SK-N-SH treated with all-trans-retinoic acid at 6 μM for 48 hours (cell line): ENCODE measurements around the gene PLCB4.

Experiments used
- ATAC-seq: fragments of 200-7000 bp; cut with Tn5 transposase; 3 replicates; pipeline ENCODE4 v1.9.1; 2020; ENCODE audit warnings: mild to moderate bottlenecking, moderate library complexity
- ARNTL ChIP-seq: fragments of 450-650 bp; formaldehyde crosslinking; IDR thresholded peaks from 2 replicates; pipeline ENCODE4 v1.5.0; 2020; ENCODE audit warnings: low read depth, mild to moderate bottlenecking, moderate library complexity, borderline replicate concordance
- BACH2 ChIP-seq: fragments of 250-450 bp; sonication (Bioruptor Pico); IDR thresholded peaks from 2 replicates; pipeline ENCODE4 v1.9.0; 2021; ENCODE audit warnings: mild to moderate bottlenecking, borderline replicate concordance
- CREB5 ChIP-seq: fragments of 250-450 bp; sonication (Bioruptor Pico); IDR thresholded peaks from 2 replicates; pipeline ENCODE4 v1.5.1; 2020; ENCODE audit warnings: low read depth, mild to moderate bottlenecking, moderate library complexity
- CSDC2 ChIP-seq: fragments of 250-450 bp; sonication (Bioruptor Pico); IDR thresholded peaks from 2 replicates; pipeline ENCODE4 v1.5.0; 2020; ENCODE audit warnings: mild to moderate bottlenecking, moderate library complexity
- ISL1 ChIP-seq: fragments of 250-450 bp; sonication (Bioruptor Pico); IDR thresholded peaks from 2 replicates; pipeline ENCODE4 v2.1.2; 2022; ENCODE audit warnings: mild to moderate bottlenecking, moderate library complexity
- OSR1 ChIP-seq: fragments of 250-450 bp; sonication (Bioruptor Pico); IDR thresholded peaks from 2 replicates; pipeline ENCODE4 v1.8.0; 2022; ENCODE audit warnings: moderate library complexity, mild to moderate bottlenecking, inconsistent platforms
- POU6F1 ChIP-seq: fragments of 250-450 bp; sonication (Bioruptor Pico); IDR thresholded peaks from 2 replicates; pipeline ENCODE4 v1.8.0; 2021; ENCODE audit warnings: low read depth, mild to moderate bottlenecking, moderate library complexity, borderline replicate concordance
- RARB ChIP-seq: fragments of 250-450 bp; sonication (Bioruptor Pico); IDR thresholded peaks from 2 replicates; pipeline ENCODE4 v1.8.0; 2021; ENCODE audit warnings: mild to moderate bottlenecking, moderate library complexity
- SNAI2 ChIP-seq: fragments of 250-450 bp; sonication (Bioruptor Pico); IDR thresholded peaks from 2 replicates; pipeline ENCODE4 v1.5.0; 2020; ENCODE audit warnings: mild to moderate bottlenecking, moderate library complexity
- TCF4 ChIP-seq: fragments of 250-450 bp; sonication (Bioruptor Pico); IDR thresholded peaks from 2 replicates; pipeline ENCODE4 v1.8.0; 2021; ENCODE audit warnings: mild to moderate bottlenecking, moderate library complexity, borderline replicate concordance
- TOX ChIP-seq: fragments of 250-450 bp; sonication (Bioruptor Pico); IDR thresholded peaks from 2 replicates; pipeline ENCODE4 v1.8.0; 2021; ENCODE audit warnings: mild to moderate bottlenecking, moderate library complexity, borderline replicate concordance
- ZFP3 ChIP-seq: fragments of 250-450 bp; sonication (Bioruptor Pico); IDR thresholded peaks from 2 replicates; pipeline ENCODE4 v1.5.0; 2020; ENCODE audit warnings: mild to moderate bottlenecking, moderate library complexity
- ZNF70 ChIP-seq: fragments of 450-650 bp; formaldehyde crosslinking; IDR thresholded peaks from 2 replicates; pipeline ENCODE4 v1.5.0; 2020; ENCODE audit warnings: mild to moderate bottlenecking, moderate library complexity
- ZNF8 ChIP-seq: fragments of 450-650 bp; formaldehyde crosslinking; IDR thresholded peaks from 2 replicates; pipeline ENCODE4 v1.5.0; 2020; ENCODE audit warnings: mild to moderate bottlenecking, moderate library complexity
- TF ChIP-seq, protein P1 (sequence below): fragments of 250-450 bp; sonication (Bioruptor Pico); IDR thresholded peaks from 2 replicates; pipeline ENCODE4 v1.5.0; 2020; ENCODE audit warnings: mild to moderate bottlenecking, moderate library complexity
- TF ChIP-seq, protein P2 (sequence below): fragments of 250-450 bp; sonication (Bioruptor Pico); IDR thresholded peaks from 2 replicates; pipeline ENCODE4 v1.5.1; 2021; ENCODE audit warnings: mild to moderate bottlenecking, moderate library complexity
- TF ChIP-seq, protein P3 (sequence below): fragments of 250-450 bp; sonication (Bioruptor Pico); IDR thresholded peaks from 2 replicates; pipeline ENCODE4 v1.8.0; 2020; ENCODE audit warnings: mild to moderate bottlenecking, moderate library complexity, borderline replicate concordance

Gene PLCB4

DNA sequence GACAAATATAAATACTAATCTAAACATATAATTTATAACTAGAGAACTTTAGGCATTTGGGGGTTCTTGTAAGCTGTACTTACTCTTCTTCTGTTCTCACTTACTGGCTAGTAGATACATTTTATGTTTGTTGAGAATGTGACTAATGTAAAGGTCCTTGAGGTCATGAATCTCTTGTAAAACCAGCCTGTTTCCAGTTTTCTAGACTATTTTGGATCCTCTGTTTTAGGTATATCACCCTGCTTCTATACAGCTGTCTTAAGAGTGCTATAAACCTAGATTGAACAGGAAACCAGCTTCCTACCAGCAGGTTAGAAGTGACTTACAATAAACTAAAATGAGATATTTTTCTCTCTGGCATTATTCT lies 134.2 kb downstream of the PLCB4 start:
- TF ChIP-seq BACH2 (CRISPR knock-in tag) (no peak), POU6F1 (CRISPR knock-in tag) (no peak), ZNF70 (CRISPR knock-in tag) (no peak), CSDC2 (no peak), SNAI2 (CRISPR knock-in tag) (no peak), TOX (CRISPR knock-in tag) (no peak), OSR1 (no peak), ZNF8 (CRISPR knock-in tag) (no peak), ZFP3 (no peak), ARNTL (CRISPR knock-in tag) (no peak), ISL1 (CRISPR knock-in tag) (no peak), RARB (CRISPR knock-in tag) (no peak)
- TF ChIP-seq, protein P1, sequence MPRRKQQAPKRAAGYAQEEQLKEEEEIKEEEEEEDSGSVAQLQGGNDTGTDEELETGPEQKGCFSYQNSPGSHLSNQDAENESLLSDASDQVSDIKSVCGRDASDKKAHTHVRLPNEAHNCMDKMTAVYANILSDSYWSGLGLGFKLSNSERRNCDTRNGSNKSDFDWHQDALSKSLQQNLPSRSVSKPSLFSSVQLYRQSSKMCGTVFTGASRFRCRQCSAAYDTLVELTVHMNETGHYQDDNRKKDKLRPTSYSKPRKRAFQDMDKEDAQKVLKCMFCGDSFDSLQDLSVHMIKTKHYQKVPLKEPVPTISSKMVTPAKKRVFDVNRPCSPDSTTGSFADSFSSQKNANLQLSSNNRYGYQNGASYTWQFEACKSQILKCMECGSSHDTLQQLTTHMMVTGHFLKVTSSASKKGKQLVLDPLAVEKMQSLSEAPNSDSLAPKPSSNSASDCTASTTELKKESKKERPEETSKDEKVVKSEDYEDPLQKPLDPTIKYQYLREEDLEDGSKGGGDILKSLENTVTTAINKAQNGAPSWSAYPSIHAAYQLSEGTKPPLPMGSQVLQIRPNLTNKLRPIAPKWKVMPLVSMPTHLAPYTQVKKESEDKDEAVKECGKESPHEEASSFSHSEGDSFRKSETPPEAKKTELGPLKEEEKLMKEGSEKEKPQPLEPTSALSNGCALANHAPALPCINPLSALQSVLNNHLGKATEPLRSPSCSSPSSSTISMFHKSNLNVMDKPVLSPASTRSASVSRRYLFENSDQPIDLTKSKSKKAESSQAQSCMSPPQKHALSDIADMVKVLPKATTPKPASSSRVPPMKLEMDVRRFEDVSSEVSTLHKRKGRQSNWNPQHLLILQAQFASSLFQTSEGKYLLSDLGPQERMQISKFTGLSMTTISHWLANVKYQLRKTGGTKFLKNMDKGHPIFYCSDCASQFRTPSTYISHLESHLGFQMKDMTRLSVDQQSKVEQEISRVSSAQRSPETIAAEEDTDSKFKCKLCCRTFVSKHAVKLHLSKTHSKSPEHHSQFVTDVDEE (CRISPR knock-in tag), result no peak
- TF ChIP-seq, protein P2, sequence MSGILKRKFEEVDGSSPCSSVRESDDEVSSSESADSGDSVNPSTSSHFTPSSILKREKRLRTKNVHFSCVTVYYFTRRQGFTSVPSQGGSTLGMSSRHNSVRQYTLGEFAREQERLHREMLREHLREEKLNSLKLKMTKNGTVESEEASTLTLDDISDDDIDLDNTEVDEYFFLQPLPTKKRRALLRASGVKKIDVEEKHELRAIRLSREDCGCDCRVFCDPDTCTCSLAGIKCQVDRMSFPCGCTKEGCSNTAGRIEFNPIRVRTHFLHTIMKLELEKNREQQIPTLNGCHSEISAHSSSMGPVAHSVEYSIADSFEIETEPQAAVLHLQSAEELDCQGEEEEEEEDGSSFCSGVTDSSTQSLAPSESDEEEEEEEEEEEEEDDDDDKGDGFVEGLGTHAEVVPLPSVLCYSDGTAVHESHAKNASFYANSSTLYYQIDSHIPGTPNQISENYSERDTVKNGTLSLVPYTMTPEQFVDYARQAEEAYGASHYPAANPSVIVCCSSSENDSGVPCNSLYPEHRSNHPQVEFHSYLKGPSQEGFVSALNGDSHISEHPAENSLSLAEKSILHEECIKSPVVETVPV (CRISPR knock-in tag), result no peak
- TF ChIP-seq, protein P3, sequence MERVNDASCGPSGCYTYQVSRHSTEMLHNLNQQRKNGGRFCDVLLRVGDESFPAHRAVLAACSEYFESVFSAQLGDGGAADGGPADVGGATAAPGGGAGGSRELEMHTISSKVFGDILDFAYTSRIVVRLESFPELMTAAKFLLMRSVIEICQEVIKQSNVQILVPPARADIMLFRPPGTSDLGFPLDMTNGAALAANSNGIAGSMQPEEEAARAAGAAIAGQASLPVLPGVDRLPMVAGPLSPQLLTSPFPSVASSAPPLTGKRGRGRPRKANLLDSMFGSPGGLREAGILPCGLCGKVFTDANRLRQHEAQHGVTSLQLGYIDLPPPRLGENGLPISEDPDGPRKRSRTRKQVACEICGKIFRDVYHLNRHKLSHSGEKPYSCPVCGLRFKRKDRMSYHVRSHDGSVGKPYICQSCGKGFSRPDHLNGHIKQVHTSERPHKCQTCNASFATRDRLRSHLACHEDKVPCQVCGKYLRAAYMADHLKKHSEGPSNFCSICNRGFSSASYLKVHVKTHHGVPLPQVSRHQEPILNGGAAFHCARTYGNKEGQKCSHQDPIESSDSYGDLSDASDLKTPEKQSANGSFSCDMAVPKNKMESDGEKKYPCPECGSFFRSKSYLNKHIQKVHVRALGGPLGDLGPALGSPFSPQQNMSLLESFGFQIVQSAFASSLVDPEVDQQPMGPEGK (CRISPR knock-in tag), result no peak

DNA sequence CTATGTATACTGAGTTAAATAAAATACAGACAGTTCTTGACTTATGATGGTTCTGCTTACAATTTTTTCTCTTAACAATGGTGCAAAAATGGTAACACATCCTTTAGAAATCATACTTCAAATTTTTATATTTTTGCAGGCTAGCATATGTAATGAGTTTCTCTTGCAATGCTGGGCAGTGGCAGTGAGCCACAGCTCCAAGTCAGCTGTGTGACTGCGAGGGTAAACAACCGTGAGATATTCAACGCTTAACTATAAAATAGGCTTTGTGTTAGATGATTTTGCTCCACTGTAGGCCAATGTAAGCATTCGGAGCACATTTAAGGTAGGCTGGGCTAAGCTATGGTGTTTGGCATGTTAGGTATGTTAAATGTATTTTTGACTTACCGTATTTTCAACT lies 136.1 kb downstream of the PLCB4 start:
- no peak for TF ChIP-seq SNAI2 (CRISPR knock-in tag)
- ATAC-seq, result no peak

More for the DNA sequence above, 134.2 kb downstream of the PLCB4 start:
- no peak for ATAC-seq

- TF ChIP-seq TOX (CRISPR knock-in tag) (no peak), TCF4 (CRISPR knock-in tag) (no peak)
- TF ChIP-seq, protein P2 (CRISPR knock-in tag), result no peak
- no peak for ATAC-seq
These were observed 137.6 kb downstream of the PLCB4 start for GRCh38 chr20:9206486-9206885.

GRCh38 chr20:9207253-9207652 lies 138.4 kb downstream of the PLCB4 start:
- no peak for ATAC-seq
- no peak for TF ChIP-seq ISL1 (CRISPR knock-in tag)

DNA sequence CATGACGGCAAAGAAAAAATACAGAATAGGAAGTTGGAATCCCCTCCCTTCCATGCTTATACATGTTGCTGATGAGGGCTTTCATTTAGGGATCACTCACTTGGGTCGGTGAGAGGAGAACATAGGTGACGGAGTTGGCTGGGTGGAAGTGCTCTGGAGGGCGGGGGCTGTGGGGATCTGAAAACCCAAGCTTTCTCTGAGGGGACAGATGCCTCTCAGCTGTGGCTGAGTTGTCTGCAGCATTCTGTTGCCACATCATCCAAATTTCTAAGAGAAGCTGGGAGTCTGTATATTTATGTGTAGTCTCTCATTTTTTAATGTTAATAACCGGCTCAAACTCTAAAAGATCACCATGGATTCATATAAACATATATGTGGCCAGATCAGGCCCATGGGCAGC lies 141.5 kb downstream of the PLCB4 start:
- no peak for ATAC-seq
- TF ChIP-seq ISL1 (CRISPR knock-in tag) (no peak), CSDC2 (no peak), CREB5 (no peak), ZNF70 (CRISPR knock-in tag) (no peak)
- TF ChIP-seq, protein P2 (CRISPR knock-in tag), result no peak
